Thymus (tissue), 11 donors: ENCODE results near the gene KRT76. TPM values are rescaled to one million over a fixed set of nuclear protein-coding genes. Genes with fewer than 3 reads are reported as not detected.
"Not testable (repeated sequence)": the region's sequence is repeated elsewhere in the genome, so short reads cannot be mapped to it uniquely, and the experiment has no call there.

Experiments
- DNase-seq, 9 donors: peaks; one replicate each; pipeline ENCODE4 v3.0.0-alpha.2; 2013; ENCODE audit warnings: low spot score in 9 of 9, low read depth in 6 of 9, missing footprints in 1 of 9
- H3K27ac ChIP-seq, 2 donors: one replicate each; pipeline ENCODE4 v1.5.1; 2013; ENCODE audit warnings: control low read depth in 1 of 2, low read depth in 1 of 2, low read length in 1 of 2, mild to moderate bottlenecking in 1 of 2, moderate library complexity in 1 of 2
- H3K27me3 ChIP-seq, 2 donors: one replicate each; pipeline ENCODE4 v1.5.1; 2013; ENCODE audit warnings: low read length in 1 of 2; ENCODE audit not compliant: control insufficient read depth in 2 of 2, insufficient read depth in 1 of 2
- H3K36me3 ChIP-seq, 2 donors: one replicate each; pipeline ENCODE4 v1.5.1; 2013; ENCODE audit warnings: low read length in 1 of 2, mild to moderate bottlenecking in 1 of 2, moderate library complexity in 1 of 2; ENCODE audit not compliant: control insufficient read depth in 2 of 2, insufficient read depth in 2 of 2
- H3K4me1 ChIP-seq, 2 donors: one replicate each; pipeline ENCODE4 v1.5.1; 2013; ENCODE audit warnings: low read length in 2 of 2; ENCODE audit not compliant: control insufficient read depth in 2 of 2, insufficient read depth in 2 of 2
- H3K4me3 ChIP-seq, 2 donors: one replicate each; pipeline ENCODE4 v1.5.1; 2013; ENCODE audit warnings: low read length in 2 of 2, control low read depth in 1 of 2, mild to moderate bottlenecking in 1 of 2
- H3K9me3 ChIP-seq, 2 donors: one replicate each; pipeline ENCODE4 v1.5.1; 2013; ENCODE audit warnings: low read length in 1 of 2, mild to moderate bottlenecking in 1 of 2; ENCODE audit not compliant: control insufficient read depth in 2 of 2, insufficient read depth in 1 of 2
- WGBS: extraction: QIAGEN DNeasy Blood & Tissue Kit; methylation state at CpG from one replicate; pipeline ENCODE4 v1.1.7; 2013; 5-methylcytosine and 5-hydroxymethylcytosine counted together
- polyA plus RNA-seq: library from polyadenylated mRNA; stranded (reverse); fragments of 200-250 nt; gene quantifications from one replicate; pipeline ENCODE4 v1.2.3, GENCODE V29; 2013
- total RNA-seq: library from RNA; stranded (reverse); fragments of 120-200 nt; gene quantifications from one replicate; pipeline ENCODE4 v1.2.4, GENCODE V29; 2013
- donor health status: healthy.

The KRT76 gene
- total and polyA plus RNA-seq, 2 donors = 0.14 to 0.91 TPM

DNA sequence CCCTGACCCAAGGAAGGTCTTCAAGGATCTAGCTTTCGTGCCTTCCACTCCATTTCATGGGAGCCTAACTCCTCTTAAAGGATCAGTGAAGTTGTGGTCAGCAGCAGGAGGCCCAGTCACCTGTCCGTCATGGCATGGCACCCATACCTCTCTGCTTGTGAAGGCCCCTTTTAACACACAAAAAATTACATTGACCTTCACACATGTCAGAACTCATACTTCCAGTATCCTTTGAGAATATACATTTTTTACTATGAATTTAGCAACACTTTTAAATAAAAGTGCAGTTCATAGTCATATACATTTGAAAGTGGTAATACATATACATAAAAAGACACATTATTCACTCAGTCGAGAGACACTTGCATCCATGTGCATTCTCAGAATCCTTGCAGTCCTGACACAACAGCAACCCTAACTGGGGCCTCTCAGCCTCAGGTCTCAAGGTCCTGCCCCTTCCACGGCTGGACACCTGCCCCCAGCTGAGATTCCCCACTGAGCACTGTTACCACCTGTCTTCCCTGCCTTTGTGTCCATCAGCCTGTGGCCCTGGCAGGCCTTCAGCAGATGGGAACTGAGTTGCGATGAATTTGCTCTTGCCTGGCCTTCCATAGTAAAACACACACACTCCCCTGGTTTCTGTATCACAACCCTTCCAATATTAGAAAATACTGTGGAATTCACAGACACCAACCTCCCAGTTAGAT, 22.5 kb upstream of the KRT76 start:
- DNase-seq = no peak
- WGBS = 91% methylated on average over 5 of the region's 5 CpGs
- H3K4me3 ChIP-seq = no peak overlapping the region
- peaks cover 0 to 7% of the 10 kb centered on the region in 2 donors for H3K27me3 ChIP-seq
- no peaks in the 10 kb centered on the region for H3K4me1 ChIP-seq
- H3K27ac ChIP-seq = no peak overlapping the region
- H3K36me3 ChIP-seq = no peaks in the 10 kb centered on the region
- no peaks in the 10 kb centered on the region for H3K9me3 ChIP-seq

DNA sequence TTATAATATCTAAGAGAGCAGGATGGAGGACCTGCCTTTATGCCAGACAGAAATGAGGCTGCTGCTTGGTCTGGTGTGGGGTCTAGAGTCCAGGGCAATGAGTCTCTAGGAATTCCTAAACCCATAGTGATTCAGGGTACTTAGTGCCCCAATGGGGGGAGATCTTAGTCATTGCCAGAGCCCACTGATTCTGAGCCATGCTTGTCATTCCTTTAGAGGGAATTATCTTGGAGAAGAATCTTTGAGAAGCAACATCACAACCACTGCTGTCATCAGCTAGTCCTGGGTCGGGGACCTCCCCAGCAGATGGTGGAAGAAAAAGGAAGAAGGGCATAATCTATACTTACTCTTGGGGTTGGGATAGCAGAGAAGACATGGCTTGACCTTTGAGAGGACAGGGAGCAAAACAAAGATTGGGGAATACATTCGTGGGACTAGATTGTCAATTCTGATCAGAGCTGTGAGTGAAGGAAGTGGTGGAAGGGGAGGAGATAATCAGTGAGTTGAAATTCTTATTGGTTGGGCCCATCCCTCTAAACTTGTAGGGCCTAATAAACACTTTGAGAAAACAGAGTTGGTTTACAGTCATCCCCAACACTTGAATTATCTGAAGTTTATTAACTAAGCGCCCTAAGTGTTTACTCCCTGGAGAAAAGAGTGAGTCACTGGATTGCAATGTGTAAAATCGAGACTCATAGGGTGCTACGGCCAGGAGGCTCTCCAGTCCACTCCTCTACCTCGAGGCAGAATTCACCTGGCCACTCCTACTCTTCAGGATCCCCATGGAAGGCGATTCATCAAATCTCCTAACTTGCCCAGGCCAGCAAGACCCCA, 21.7 kb upstream of the KRT76 start:
- no peaks in the 10 kb centered on the region for H3K9me3 ChIP-seq
- H3K27me3 ChIP-seq = peaks cover 0 to 7% of the 10 kb centered on the region in 2 donors
- no peak for DNase-seq
- 79% methylated on average over 7 of the region's 7 CpGs for WGBS
- H3K27ac ChIP-seq = no peak overlapping the region
- no peaks in the 10 kb centered on the region for H3K36me3 ChIP-seq
- H3K4me1 ChIP-seq = no peaks in the 10 kb centered on the region
- H3K4me3 ChIP-seq = no peak overlapping the region

DNA sequence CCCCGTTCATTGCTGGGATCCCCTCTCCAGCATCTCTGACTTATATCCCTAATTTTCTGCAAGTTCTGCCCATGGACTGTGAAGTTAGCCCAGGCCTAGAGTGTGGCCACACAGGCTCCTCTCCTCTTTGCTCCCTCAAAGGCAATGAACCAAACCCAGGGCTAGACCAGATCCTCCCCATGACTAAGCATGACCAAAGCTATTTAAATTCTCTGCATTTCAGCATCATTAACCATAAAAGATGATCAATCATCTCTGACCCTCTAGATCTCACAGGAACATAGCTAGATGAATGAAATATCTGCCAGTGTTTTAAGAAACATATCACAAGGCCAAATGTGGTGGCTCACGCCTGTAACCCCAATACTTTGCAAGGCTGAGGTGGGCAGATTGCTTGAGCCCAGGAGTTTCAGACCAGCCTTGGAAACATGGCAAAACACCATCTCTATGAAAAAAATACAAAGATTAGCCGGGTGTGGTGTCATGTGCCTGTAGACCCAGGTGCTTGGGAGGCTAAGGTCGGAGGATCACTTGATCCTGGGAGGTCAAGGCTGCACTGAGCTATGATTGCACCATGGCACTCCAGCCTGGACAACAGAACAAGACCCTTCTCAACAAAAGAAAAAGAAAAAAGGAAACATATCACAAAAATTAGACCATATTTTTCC, 21.0 kb upstream of the KRT76 start:
- 96% methylated on average over 4 of the region's 4 CpGs for WGBS
- no peak overlapping the region for H3K4me3 ChIP-seq

DNA sequence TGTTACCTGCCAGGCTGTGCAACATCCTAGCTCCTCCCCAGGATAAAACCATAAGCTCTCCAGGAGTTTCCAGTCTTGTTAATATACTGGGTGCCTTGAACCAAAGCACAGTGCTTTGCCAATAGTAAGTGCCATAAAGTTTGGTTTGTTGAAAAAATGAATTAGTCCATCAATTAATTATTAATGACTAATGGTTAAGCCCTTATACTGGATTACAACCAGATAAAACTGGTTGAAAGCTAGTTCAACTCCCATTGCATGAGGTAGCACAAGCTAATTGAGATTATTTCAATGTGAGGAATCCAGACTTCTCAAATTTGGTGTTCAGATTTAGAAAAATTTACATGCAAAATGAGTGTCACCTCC, 20.4 kb upstream of the KRT76 start:
- H3K27me3 ChIP-seq = peaks cover 0 to 7% of the 10 kb centered on the region in 2 donors
- H3K9me3 ChIP-seq = no peaks in the 10 kb centered on the region
- H3K27ac ChIP-seq = no peak overlapping the region
- H3K4me3 ChIP-seq = no peak overlapping the region
- H3K4me1 ChIP-seq = no peaks in the 10 kb centered on the region
- no peak for DNase-seq
- no peaks in the 10 kb centered on the region for H3K36me3 ChIP-seq

More for the DNA sequence above, 21.0 kb upstream of the KRT76 start:
- no peaks in the 10 kb centered on the region for H3K9me3 ChIP-seq
- no peak overlapping the region for H3K27ac ChIP-seq
- no peaks in the 10 kb centered on the region for H3K36me3 ChIP-seq
- H3K4me1 ChIP-seq = no peaks in the 10 kb centered on the region
- peaks cover 0 to 7% of the 10 kb centered on the region in 2 donors for H3K27me3 ChIP-seq
- no peak for DNase-seq

DNA sequence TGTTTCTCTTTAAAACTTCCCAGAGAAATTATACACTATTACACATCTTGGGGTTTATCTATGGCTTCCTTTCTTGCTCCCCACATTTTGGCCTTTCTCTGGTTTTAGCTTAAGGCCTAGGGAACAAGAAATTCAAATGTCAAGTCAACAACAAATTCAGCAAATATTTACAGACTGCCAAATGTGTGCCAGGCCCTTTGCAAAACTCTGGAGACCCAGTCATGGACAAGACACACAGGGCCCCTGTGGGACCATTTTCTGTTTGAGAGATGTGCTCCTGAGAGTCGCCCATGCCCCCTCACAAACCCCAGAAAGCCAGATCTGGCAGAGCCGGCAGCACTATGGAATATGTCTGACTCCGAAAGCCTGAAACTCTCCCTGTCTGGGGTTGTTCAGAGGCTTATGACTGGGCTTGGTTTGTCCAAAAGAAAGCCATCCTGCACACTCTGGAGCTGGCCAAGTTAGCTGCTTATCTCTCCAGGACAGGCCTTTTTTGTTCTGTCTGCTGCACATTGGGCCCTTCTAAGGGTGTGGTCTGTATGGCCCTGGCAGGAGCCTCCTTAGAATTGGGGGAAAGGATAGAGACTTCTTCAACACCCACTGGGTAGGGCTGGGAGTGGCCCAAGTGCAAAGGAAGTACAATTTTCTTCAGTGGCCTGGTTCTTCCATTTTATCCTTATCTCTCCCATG, 19.8 kb upstream of the KRT76 start:
- no peak overlapping the region for H3K4me3 ChIP-seq
- H3K36me3 ChIP-seq = no peaks in the 10 kb centered on the region
- no peaks in the 10 kb centered on the region for H3K4me1 ChIP-seq
- no peak for DNase-seq
- 90% methylated on average over 3 of the region's 3 CpGs for WGBS
- no peak overlapping the region for H3K27ac ChIP-seq
- peaks cover 0 to 7% of the 10 kb centered on the region in 2 donors for H3K27me3 ChIP-seq
- no peaks in the 10 kb centered on the region for H3K9me3 ChIP-seq

DNA sequence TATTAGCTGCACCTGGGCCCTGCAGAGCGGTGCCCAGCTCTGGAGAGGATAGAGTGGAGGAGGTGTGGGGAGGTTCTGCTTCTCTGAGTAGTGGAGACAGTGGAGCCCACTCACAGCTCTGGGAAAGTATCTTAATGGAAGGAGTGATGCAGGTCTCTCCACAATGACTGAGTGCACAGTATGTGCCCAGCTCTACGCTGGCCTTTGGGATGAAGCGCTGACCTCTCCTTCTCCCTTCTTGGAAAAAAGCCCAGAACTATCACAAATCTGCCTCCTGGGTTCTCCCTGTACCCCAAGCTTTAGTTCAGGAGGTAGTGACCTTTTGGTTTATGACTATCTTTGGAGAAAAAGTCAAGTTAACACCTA, 19.3 kb upstream of the KRT76 start:
- DNase-seq = no peak
- H3K36me3 ChIP-seq = no peaks in the 10 kb centered on the region
- 96% methylated on average over 3 of the region's 3 CpGs for WGBS
- H3K27me3 ChIP-seq = peaks cover 0 to 10% of the 10 kb centered on the region in 2 donors
- H3K4me1 ChIP-seq = no peaks in the 10 kb centered on the region
- H3K9me3 ChIP-seq = no peaks in the 10 kb centered on the region
- no peak overlapping the region for H3K27ac ChIP-seq
- no peak overlapping the region for H3K4me3 ChIP-seq

DNA sequence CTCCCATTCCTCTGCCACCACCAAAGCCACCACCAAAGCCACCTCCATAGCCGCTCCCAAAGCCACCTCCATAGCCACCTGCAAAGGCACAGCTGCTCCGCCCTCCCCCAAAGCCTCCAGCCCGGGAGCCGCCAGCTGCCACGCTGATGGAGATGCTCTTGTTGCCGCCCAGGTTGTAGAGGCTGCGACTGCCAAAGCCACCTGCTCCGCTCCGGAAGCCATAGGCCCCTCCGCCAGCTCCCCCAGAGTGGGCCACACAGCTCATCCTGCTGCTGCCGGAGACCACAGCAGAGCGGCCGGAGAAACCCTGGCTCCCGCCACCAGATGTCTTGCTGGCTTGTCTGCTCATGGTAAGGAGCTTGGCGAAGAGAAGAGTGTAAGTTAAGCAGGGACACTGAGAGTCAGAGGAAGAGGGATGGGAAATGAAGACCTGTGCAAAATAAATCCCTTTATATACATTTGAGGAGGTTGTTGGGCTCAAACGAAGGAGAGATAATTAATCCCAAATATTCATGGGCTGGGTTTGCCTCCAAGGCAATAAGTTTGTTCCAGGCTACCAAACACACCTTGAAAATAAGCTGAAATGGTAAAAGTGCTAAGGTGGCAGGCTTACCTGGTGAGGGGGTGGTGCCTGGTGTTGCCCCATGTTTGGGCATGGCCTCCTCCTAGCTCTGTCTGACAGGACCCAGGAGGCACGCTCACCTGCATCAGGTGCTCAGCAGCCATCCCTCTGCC, 18.7 kb upstream of the KRT76 start, which contains the start of gene KRT3:
KRT3 (minus strand) TSS at position 424 of the 735 bp plus-strand sequence; CDS start at position 349, 75 bp downstream.
- Histone ChIP-seq H3K36me3 (no peaks in the 10 kb centered on the region), H3K4me1 (no peaks in the 10 kb centered on the region), H3K27ac (no peak within 1 kb of the TSS), H3K9me3 (no peaks in the 10 kb centered on the region), H3K4me3 (no peak within 1 kb of the TSS), H3K27me3 (peaks cover 0 to 15% of the 10 kb centered on the region in 2 donors)
- WGBS = 95% methylated on average over 17 of the region's 17 CpGs
- no peak for DNase-seq

DNA sequence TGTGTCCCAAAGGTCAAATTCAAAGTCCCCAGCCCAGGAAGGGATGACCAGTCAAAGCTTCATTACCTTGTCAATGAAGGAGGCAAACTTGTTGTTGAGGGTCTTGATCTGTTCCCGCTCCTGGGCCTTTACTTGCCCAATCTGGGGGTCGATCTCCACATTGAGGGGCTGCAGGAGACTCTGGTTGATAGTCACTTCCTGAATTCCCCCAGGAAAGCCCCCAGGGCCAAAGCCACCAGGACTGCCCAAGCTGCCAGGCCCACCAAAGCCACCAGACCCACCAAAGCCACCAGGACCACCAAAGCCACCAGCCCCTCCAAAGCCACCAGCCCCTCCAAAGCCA, 18.2 kb upstream of the KRT76 start:
- not testable (repeated sequence) for H3K9me3 ChIP-seq, H3K4me3 ChIP-seq, H3K4me1 ChIP-seq, DNase-seq, H3K27ac ChIP-seq, H3K36me3 ChIP-seq
- 96% methylated on average over 2 of the region's 2 CpGs for WGBS
- peaks cover 3 to 21% of the 10 kb centered on the region in 2 donors for H3K27me3 ChIP-seq
